ENCODE measurements around the gene PLBD1. TPM values are rescaled to one million over a fixed set of nuclear protein-coding genes. Genes with fewer than 3 reads are reported as not detected.

The PLBD1 gene
- polyA plus RNA-seq, 1 donor (not counting 4 experiments of a cell fraction or from before 2014, with no cell fraction given), result 7.2 TPM

GRCh38 chr12:14575585-14575984, 7.9 kb upstream of the PLBD1 start:
- H3K4me2 ChIP-seq (ENCODE audit: control insufficient read depth, extremely low read depth, insufficient read depth, low read depth, low read length), result no peak overlapping the region
- dilution Hi-C loops (cut with MboI; ENCODE audit: extremely low pct_ligation_motif_present, low sequenced_read_pairs), result no loop called here
- no peaks in the 10 kb centered on the region for H3K9me1 ChIP-seq (ENCODE audit: control insufficient read depth, extremely low read depth, insufficient read depth, low read length)
- H3K9me3 ChIP-seq (ENCODE audit: control insufficient read depth, low read depth, low read length), result no peaks in the 10 kb centered on the region
- H2AFZ ChIP-seq (ENCODE audit: control insufficient read depth, low read length), result no peak overlapping the region
- no peaks in the 10 kb centered on the region for H3K27me3 ChIP-seq (ENCODE audit: control insufficient read depth, extremely low read depth, insufficient read depth, low read length)
- H3K4me1 ChIP-seq (ENCODE audit: control insufficient read depth, extremely low read depth, insufficient read depth, low read length), result no peaks in the 10 kb centered on the region
- H3K4me3 ChIP-seq (ENCODE audit: control insufficient read depth in 2 of 3, extremely low read depth in 1 of 3, insufficient read depth in 2 of 3, low read depth in 1 of 3, low read length in 3 of 3), result no peak overlapping the region
- no peaks in the 10 kb centered on the region for H3K79me2 ChIP-seq (ENCODE audit: control insufficient read depth, insufficient read depth, low read length)
- H4K20me1 ChIP-seq (ENCODE audit: control insufficient read depth, extremely low read depth, insufficient read depth, low read length), result no peaks in the 10 kb centered on the region
- H3K27ac ChIP-seq (ENCODE audit: control insufficient read depth, insufficient read depth, low read length), result no peak overlapping the region
- DNase-seq (ENCODE audit: low read depth, low spot score) (no peak), FAIRE-seq (no peak)
- no peak for TF ChIP-seq EZH2 (IDR thresholded peaks at IDR 0.05; ENCODE audit: low read length)
- no peaks in the 10 kb centered on the region for H3K36me3 ChIP-seq (ENCODE audit: control insufficient read depth in 2 of 2, extremely low read depth in 1 of 2, insufficient read depth in 2 of 2, low read length in 2 of 2)
- no peak overlapping the region for H3K9ac ChIP-seq (ENCODE audit: control insufficient read depth, extremely low read depth, insufficient read depth, low read length)

- dilution Hi-C loops (cut with MboI; ENCODE audit: extremely low pct_ligation_motif_present, low sequenced_read_pairs), result no loop called here
- no peaks in the 10 kb centered on the region for H3K9me3 ChIP-seq (ENCODE audit: control insufficient read depth, low read depth, low read length)
- H3K9me1 ChIP-seq (ENCODE audit: control insufficient read depth, extremely low read depth, insufficient read depth, low read length), result no peaks in the 10 kb centered on the region
- DNase-seq (ENCODE audit: low read depth, low spot score), result no peak
- H2AFZ ChIP-seq (ENCODE audit: control insufficient read depth, low read length), result no peak overlapping the region
- no peak overlapping the region for H3K9ac ChIP-seq (ENCODE audit: control insufficient read depth, extremely low read depth, insufficient read depth, low read length)
- TF ChIP-seq CTCF (optimal IDR thresholded peaks at IDR 0.05 in 1 of 3, IDR thresholded peaks at IDR 0.05 in 1 of 3, conservative IDR thresholded peaks at IDR 0.05 in 1 of 3; ENCODE audit: extremely low read depth in 1 of 3, insufficient read depth in 2 of 3, low read length in 3 of 3) (no peak), EZH2 (IDR thresholded peaks at IDR 0.05; ENCODE audit: low read length) (no peak)
- H3K27ac ChIP-seq (ENCODE audit: control insufficient read depth, insufficient read depth, low read length), result no peak overlapping the region
- H3K4me3 ChIP-seq (ENCODE audit: control insufficient read depth in 2 of 3, extremely low read depth in 1 of 3, insufficient read depth in 2 of 3, low read depth in 1 of 3, low read length in 3 of 3), result no peak overlapping the region
- H3K4me1 ChIP-seq (ENCODE audit: control insufficient read depth, extremely low read depth, insufficient read depth, low read length), result peaks cover 1% of the 10 kb centered on the region
- no peak for FAIRE-seq
- H3K36me3 ChIP-seq (ENCODE audit: control insufficient read depth in 2 of 2, extremely low read depth in 1 of 2, insufficient read depth in 2 of 2, low read length in 2 of 2), result no peaks in the 10 kb centered on the region
- no peak overlapping the region for H3K4me2 ChIP-seq (ENCODE audit: control insufficient read depth, extremely low read depth, insufficient read depth, low read depth, low read length)
- H3K79me2 ChIP-seq (ENCODE audit: control insufficient read depth, insufficient read depth, low read length), result no peaks in the 10 kb centered on the region
- H3K27me3 ChIP-seq (ENCODE audit: control insufficient read depth, extremely low read depth, insufficient read depth, low read length), result no peaks in the 10 kb centered on the region
- no peaks in the 10 kb centered on the region for H4K20me1 ChIP-seq (ENCODE audit: control insufficient read depth, extremely low read depth, insufficient read depth, low read length)
These were observed 5.4 kb upstream of the PLBD1 start for GRCh38 chr12:14573118-14573517.

- TF ChIP-seq EZH2 (IDR thresholded peaks at IDR 0.05; ENCODE audit: low read length) (no peak), CTCF (optimal IDR thresholded peaks at IDR 0.05 in 1 of 3, IDR thresholded peaks at IDR 0.05 in 1 of 3, conservative IDR thresholded peaks at IDR 0.05 in 1 of 3; ENCODE audit: extremely low read depth in 1 of 3, insufficient read depth in 2 of 3, low read length in 3 of 3) (peak in 1 of 3 experiments; percentile 8)
- H3K4me3 ChIP-seq (ENCODE audit: control insufficient read depth in 2 of 3, extremely low read depth in 1 of 3, insufficient read depth in 2 of 3, low read depth in 1 of 3, low read length in 3 of 3), result no peak overlapping the region
These were observed 4.7 kb upstream of the PLBD1 start for GRCh38 chr12:14572401-14572800.

More at GRCh38 chr12:14572401-14572800, 4.7 kb upstream of the PLBD1 start:
- H3K9ac ChIP-seq (ENCODE audit: control insufficient read depth, extremely low read depth, insufficient read depth, low read length), result no peak overlapping the region
- H3K27ac ChIP-seq (ENCODE audit: control insufficient read depth, insufficient read depth, low read length), result no peak overlapping the region
- H3K36me3 ChIP-seq (ENCODE audit: control insufficient read depth in 2 of 2, extremely low read depth in 1 of 2, insufficient read depth in 2 of 2, low read length in 2 of 2), result no peaks in the 10 kb centered on the region
- FAIRE-seq (no peak), DNase-seq (ENCODE audit: low read depth, low spot score) (no peak)
- H3K4me1 ChIP-seq (ENCODE audit: control insufficient read depth, extremely low read depth, insufficient read depth, low read length), result peaks cover 7% of the 10 kb centered on the region
- dilution Hi-C loops (cut with MboI; ENCODE audit: extremely low pct_ligation_motif_present, low sequenced_read_pairs), result no loop called here
- no peaks in the 10 kb centered on the region for H3K79me2 ChIP-seq (ENCODE audit: control insufficient read depth, insufficient read depth, low read length)
- no peaks in the 10 kb centered on the region for H3K9me3 ChIP-seq (ENCODE audit: control insufficient read depth, low read depth, low read length)
- no peak overlapping the region for H2AFZ ChIP-seq (ENCODE audit: control insufficient read depth, low read length)
- no peaks in the 10 kb centered on the region for H4K20me1 ChIP-seq (ENCODE audit: control insufficient read depth, extremely low read depth, insufficient read depth, low read length)
- no peaks in the 10 kb centered on the region for H3K27me3 ChIP-seq (ENCODE audit: control insufficient read depth, extremely low read depth, insufficient read depth, low read length)
- H3K4me2 ChIP-seq (ENCODE audit: control insufficient read depth, extremely low read depth, insufficient read depth, low read depth, low read length), result no peak overlapping the region
- no peaks in the 10 kb centered on the region for H3K9me1 ChIP-seq (ENCODE audit: control insufficient read depth, extremely low read depth, insufficient read depth, low read length)

Measured in keratinocyte (primary cell).